Neuronal stem cell (in vitro differentiated cells): ENCODE measurements around the gene LDB2.

Experiments
- DNase-seq: peaks from one replicate; pipeline ENCODE4 v3.0.0-alpha.2; 2013; ENCODE audit warnings: low spot score
- H2AFZ ChIP-seq: one replicate; pipeline ENCODE4 v1.6.1; 2013; ENCODE audit warnings: mild to moderate bottlenecking, low read length, inconsistent platforms
- H2AK5ac ChIP-seq: 2 replicates; pipeline ENCODE4 v1.6.1; 2013; ENCODE audit warnings: low read depth, mild to moderate bottlenecking, inconsistent platforms, low read length, moderate library complexity, mixed read lengths
- H2BK120ac ChIP-seq: 2 replicates; pipeline ENCODE4 v1.6.1; 2013; ENCODE audit warnings: low read depth, mild to moderate bottlenecking, inconsistent platforms, low read length, moderate library complexity, mixed read lengths
- H2BK12ac ChIP-seq: one replicate; pipeline ENCODE4 v1.6.1; 2013; ENCODE audit warnings: low read length, inconsistent platforms
- H2BK15ac ChIP-seq: 2 replicates; pipeline ENCODE4 v1.6.1; 2013; ENCODE audit warnings: mild to moderate bottlenecking, low read length, inconsistent platforms, mixed read lengths
- H2BK5ac ChIP-seq: one replicate; pipeline ENCODE4 v1.6.1; 2013; ENCODE audit warnings: inconsistent platforms, mild to moderate bottlenecking, low read length, moderate library complexity
- H3K14ac ChIP-seq: one replicate; pipeline ENCODE4 v1.6.1; 2013; ENCODE audit warnings: low read length, inconsistent platforms
- H3K18ac ChIP-seq: 2 replicates; pipeline ENCODE4 v1.6.1; 2013; ENCODE audit warnings: low read length, inconsistent platforms
- H3K23ac ChIP-seq: 2 replicates; pipeline ENCODE4 v1.6.1; 2013; ENCODE audit warnings: low read depth, mild to moderate bottlenecking, mixed read lengths, low read length, inconsistent platforms; ENCODE audit not compliant: poor library complexity
- H3K27ac ChIP-seq: replicated peaks from 3 replicates; pipeline ENCODE4 v1.5.1; 2013; ENCODE audit warnings: low read length, inconsistent platforms
- H3K27me3 ChIP-seq, 3 experiments: 2 replicates each; pipeline ENCODE4 v1.6.1; 2013; ENCODE audit warnings: low read length in 3 of 3, mild to moderate bottlenecking in 2 of 3, inconsistent platforms in 1 of 3, low read depth in 1 of 3, mixed read lengths in 1 of 3, moderate library complexity in 1 of 3; ENCODE audit not compliant: control insufficient read depth in 3 of 3, insufficient read depth in 3 of 3
- H3K36me3 ChIP-seq, 2 donors: replicated peaks in 1 of 2; 2 replicates each; pipeline ENCODE4 v1.6.1; 2013; ENCODE audit warnings: low read length in 2 of 2; ENCODE audit not compliant: control insufficient read depth in 2 of 2, insufficient read depth in 2 of 2
- H3K4ac ChIP-seq: 2 replicates; pipeline ENCODE4 v1.6.1; 2013; ENCODE audit warnings: inconsistent platforms, mild to moderate bottlenecking, low read length, moderate library complexity
- H3K4me1 ChIP-seq, 2 donors: 1 replicate in 1 of 2; 2 replicates in 1 of 2; pipeline ENCODE4 v1.6.1; 2013; ENCODE audit warnings: low read length in 2 of 2, low read depth in 1 of 2; ENCODE audit not compliant: control insufficient read depth in 2 of 2, insufficient read depth in 1 of 2
- H3K4me2 ChIP-seq: one replicate; pipeline ENCODE4 v1.6.1; 2013; ENCODE audit warnings: mild to moderate bottlenecking, low read length, inconsistent platforms; ENCODE audit not compliant: insufficient read depth, poor library complexity, severe bottlenecking
- H3K4me3 ChIP-seq, 2 donors: 2 replicates each; pipeline ENCODE4 v1.5.1; 2013; ENCODE audit warnings: low read length in 2 of 2, mild to moderate bottlenecking in 2 of 2, inconsistent platforms in 1 of 2, moderate library complexity in 1 of 2
- H3K79me1 ChIP-seq: one replicate; pipeline ENCODE4 v1.6.1; 2013; ENCODE audit warnings: low read depth, mild to moderate bottlenecking, inconsistent platforms, low read length, moderate library complexity
- H3K9ac ChIP-seq: one replicate; pipeline ENCODE4 v1.6.1; 2013; ENCODE audit warnings: mild to moderate bottlenecking, low read depth, low read length, inconsistent platforms; ENCODE audit not compliant: poor library complexity
- H3K9me3 ChIP-seq, 2 donors: replicated peaks in 1 of 2; 2 replicates each; pipeline versions ENCODE3 to v1.6.1; 2013; ENCODE audit warnings: low read length in 2 of 2, mild to moderate bottlenecking in 2 of 2, inconsistent platforms in 1 of 2, low read depth in 1 of 2, mixed read lengths in 1 of 2, moderate library complexity in 1 of 2; ENCODE audit not compliant: control insufficient read depth in 2 of 2, insufficient read depth in 1 of 2
- H4K8ac ChIP-seq: one replicate; pipeline ENCODE4 v1.6.1; 2013; ENCODE audit warnings: low read depth, mild to moderate bottlenecking, inconsistent platforms, low read length, moderate library complexity
- H4K91ac ChIP-seq: one replicate; pipeline ENCODE4 v1.6.1; 2013; ENCODE audit warnings: low read length, low read depth, mild to moderate bottlenecking, inconsistent platforms; ENCODE audit not compliant: poor library complexity
- WGBS, 2 donors: extraction: QIAGEN DNeasy Blood & Tissue Kit; methylation state at CpG; one replicate each; pipeline ENCODE4 v1.1.7; 2013; ENCODE audit warnings: missing lambda C conversion rate in 2 of 2, mixed read lengths in 1 of 2; ENCODE audit not compliant: insufficient read length in 2 of 2, insufficient replicate concordance in 1 of 2; ENCODE audit errors: extremely low coverage in 2 of 2; 5-methylcytosine and 5-hydroxymethylcytosine counted together

Gene LDB2

GRCh38 chr4:16908377-16909021 lies 10.1 kb upstream of the LDB2 start:
- no peak overlapping the region for H3K4ac ChIP-seq
- H3K36me3 ChIP-seq, result no peaks in the 10 kb centered on the region
- H3K79me1 ChIP-seq, result no peaks in the 10 kb centered on the region
- H2BK15ac ChIP-seq, result no peak overlapping the region
- WGBS, 2 donors, result no CpG with 5 or more reads among the region's 6 CpGs
- H2BK12ac ChIP-seq, result no peak overlapping the region
- H2AK5ac ChIP-seq, result no peak overlapping the region
- H3K27me3 ChIP-seq, result no peaks in the 10 kb centered on the region
- peaks cover 3 to 12% of the 10 kb centered on the region in 2 donors for H3K4me1 ChIP-seq
- H3K27ac ChIP-seq, result no peak overlapping the region
- H3K4me2 ChIP-seq, result no peak overlapping the region
- no peak overlapping the region for H4K91ac ChIP-seq
- H3K9ac ChIP-seq, result no peak overlapping the region
- peak overlapping the region; percentile 91 for H2AFZ ChIP-seq
- no peak overlapping the region for H4K8ac ChIP-seq
- no peak overlapping the region for H3K14ac ChIP-seq
- H2BK120ac ChIP-seq, result no peak overlapping the region
- no peaks in the 10 kb centered on the region for H3K9me3 ChIP-seq
- H2BK5ac ChIP-seq, result no peak overlapping the region
- no peak overlapping the region for H3K18ac ChIP-seq
- H3K23ac ChIP-seq, result no peak overlapping the region
- H3K4me3 ChIP-seq, result no peak overlapping the region
- no peak for DNase-seq

- Histone ChIP-seq H3K4me1 (peaks cover 4 to 13% of the 10 kb centered on the region in 2 donors), H3K23ac (no peak overlapping the region), H3K18ac (no peak overlapping the region), H2BK5ac (no peak overlapping the region), H2BK12ac (no peak overlapping the region), H3K4me3 (no peak overlapping the region), H3K36me3 (no peaks in the 10 kb centered on the region), H4K8ac (no peak overlapping the region), H2BK15ac (no peak overlapping the region), H3K79me1 (no peaks in the 10 kb centered on the region), H4K91ac (no peak overlapping the region), H2BK120ac (no peak overlapping the region), H3K27me3 (no peaks in the 10 kb centered on the region), H3K4me2 (peak overlapping the region; percentile 27), H3K9me3 (no peaks in the 10 kb centered on the region), H3K14ac (no peak overlapping the region), H3K4ac (no peak overlapping the region), H2AK5ac (no peak overlapping the region), H2AFZ (peak overlapping the region; percentile 23), H3K27ac (no peak overlapping the region), H3K9ac (no peak overlapping the region)
- no peak for DNase-seq
- WGBS, 2 donors, result no CpG with 5 or more reads among the region's 2 CpGs
These were observed 1.9 kb upstream of the LDB2 start for GRCh38 chr4:16900325-16900724.

DNA sequence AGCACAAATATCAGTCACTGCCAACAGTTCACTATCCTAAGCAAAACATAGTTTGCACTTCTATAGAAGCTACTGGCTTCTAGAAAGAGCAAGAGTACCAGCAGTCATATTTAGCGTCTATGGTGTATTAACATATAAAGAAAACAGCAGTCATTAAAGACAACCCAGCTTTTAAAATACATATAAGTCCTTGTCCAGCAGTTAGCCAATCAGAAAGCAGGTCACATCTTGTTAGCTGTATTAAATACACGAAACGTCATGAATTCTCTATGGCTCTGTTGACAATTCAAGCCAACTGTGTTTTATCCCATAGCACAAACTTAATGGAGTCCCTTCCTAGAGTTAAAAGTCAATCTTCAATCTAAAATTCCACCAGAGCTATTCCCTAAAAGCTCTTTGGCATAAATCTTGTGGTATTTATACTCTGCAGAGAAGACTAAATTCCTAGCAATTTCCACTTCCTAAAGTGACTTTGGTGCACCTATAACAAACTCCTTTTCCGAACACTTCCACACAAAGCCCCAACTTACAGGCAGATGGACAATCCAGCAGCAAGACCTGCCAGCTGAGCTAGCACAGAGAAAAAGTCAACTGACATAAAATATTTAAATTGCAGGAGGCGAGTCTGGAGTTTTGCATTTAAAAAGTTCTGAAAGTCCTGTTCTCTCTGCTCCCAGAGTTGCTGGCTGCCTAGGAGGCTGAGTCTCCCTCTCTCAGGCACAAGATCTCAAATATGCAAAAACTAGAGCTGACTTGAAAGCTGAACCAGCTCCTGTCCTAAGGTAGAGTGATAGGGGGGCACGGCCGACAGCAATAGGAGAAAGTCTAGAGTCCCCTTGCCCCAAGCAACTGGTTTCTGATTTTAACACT lies 1.3 kb downstream of the LDB2 start:
- Histone ChIP-seq H3K79me1 (no peaks in the 10 kb centered on the region), H2BK15ac (no peak overlapping the region), H3K4me1 (peaks cover 6 to 28% of the 10 kb centered on the region in 2 donors), H4K8ac (no peak overlapping the region), H3K18ac (no peak overlapping the region), H4K91ac (no peak overlapping the region), H2BK5ac (no peak overlapping the region), H3K4me2 (peak overlapping the region; percentile 53), H3K4me3 (peak overlapping the region; percentile 23 to 51), H3K9me3 (no peaks in the 10 kb centered on the region), H3K36me3 (no peaks in the 10 kb centered on the region), H3K14ac (no peak overlapping the region), H3K23ac (no peak overlapping the region), H2BK12ac (no peak overlapping the region), H2AFZ (peak overlapping the region; percentile 78), H3K4ac (no peak overlapping the region), H3K9ac (no peak overlapping the region), H2AK5ac (no peak overlapping the region), H3K27me3 (no peaks in the 10 kb centered on the region), H2BK120ac (no peak overlapping the region), H3K27ac (no peak overlapping the region)
- no peak for DNase-seq
- no CpG with 5 or more reads among the region's 7 CpGs for WGBS, 2 donors

GRCh38 chr4:16894406-16894805 lies 4.0 kb downstream of the LDB2 start:
- no peak overlapping the region for H3K23ac ChIP-seq
- H2AK5ac ChIP-seq, result no peak overlapping the region
- H4K8ac ChIP-seq, result no peak overlapping the region
- no peaks in the 10 kb centered on the region for H3K9me3 ChIP-seq
- no peak overlapping the region for H3K9ac ChIP-seq
- H3K14ac ChIP-seq, result no peak overlapping the region
- no peak overlapping the region for H2BK5ac ChIP-seq
- H3K4me2 ChIP-seq, result no peak overlapping the region
- no peak overlapping the region for H3K4ac ChIP-seq
- H3K79me1 ChIP-seq, result no peaks in the 10 kb centered on the region
- no peak for DNase-seq
- no peak overlapping the region for H4K91ac ChIP-seq
- H3K27ac ChIP-seq, result no peak overlapping the region
- H2BK12ac ChIP-seq, result no peak overlapping the region
- WGBS, 2 donors, result no CpG with 5 or more reads among the region's 1 CpG
- H3K27me3 ChIP-seq, result no peaks in the 10 kb centered on the region
- no peak overlapping the region for H3K18ac ChIP-seq
- H3K4me1 ChIP-seq, result peaks cover 3 to 28% of the 10 kb centered on the region in 2 donors
- H3K36me3 ChIP-seq, result no peaks in the 10 kb centered on the region
- no peak overlapping the region for H3K4me3 ChIP-seq
- H2AFZ ChIP-seq, result peak overlapping the region; percentile 85
- H2BK120ac ChIP-seq, result no peak overlapping the region
- H2BK15ac ChIP-seq, result no peak overlapping the region
